ENCODE data around the gene ZFP28. TPM values are rescaled to one million over a fixed set of nuclear protein-coding genes. Genes with fewer than 3 reads are reported as not detected.

Gene ZFP28
- total RNA-seq, 1 donor from 2014 or later, result 2.3 TPM

DNA sequence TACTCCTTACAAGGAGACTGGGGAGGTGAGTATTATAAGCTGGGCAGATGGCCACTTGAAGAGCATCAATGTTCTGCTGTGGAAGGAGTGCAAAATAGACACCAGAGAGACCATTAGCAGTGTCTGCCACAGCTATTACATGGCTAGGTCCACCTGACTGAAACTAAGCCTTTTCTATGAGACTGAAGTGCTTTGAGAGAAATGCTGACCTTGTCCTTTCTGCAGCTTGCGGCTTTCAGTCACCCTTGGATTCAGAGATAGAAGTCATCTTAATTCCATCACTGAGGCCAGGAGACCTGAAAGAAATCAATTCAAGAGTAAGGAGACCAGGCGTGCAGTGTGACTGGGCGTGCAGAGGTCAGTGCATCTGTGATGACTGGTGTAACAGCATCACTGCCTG, 1.3 kb upstream of the ZFP28 start:
- Histone ChIP-seq H2AFZ (ENCODE audit: low read depth, low read length) (no peak overlapping the region), H3K4me1 (ENCODE audit: insufficient read depth, low read length) (peaks cover 7% of the 10 kb centered on the region), H3K27ac (ENCODE audit: low read depth, low read length) (no peak overlapping the region), H3K9me3 (ENCODE audit: insufficient read depth, low read depth, low read length) (peaks cover 44% of the 10 kb centered on the region), H3K4me2 (ENCODE audit: low read length) (peak overlapping the region; percentile 90), H3K9ac (ENCODE audit: low read length) (no peak overlapping the region), H3K36me3 (ENCODE audit: insufficient read depth, low read length) (peaks cover 3% of the 10 kb centered on the region), H3K4me3 (ENCODE audit: insufficient read depth, low read depth, low read length) (no peak overlapping the region), H3K79me2 (ENCODE audit: insufficient read depth, low read length) (peaks cover 6% of the 10 kb centered on the region), H4K20me1 (ENCODE audit: insufficient read depth, low read length) (no peaks in the 10 kb centered on the region), H3K27me3 (ENCODE audit: insufficient read depth, low read length) (no peaks in the 10 kb centered on the region)
- H3K4me1 Mint-ChIP-seq (ENCODE audit: low read depth, unreplicated experiment), result no peaks in the 10 kb centered on the region
- no peak for DNase-seq (ENCODE audit: low read depth)
- H3K27me3 Mint-ChIP-seq (ENCODE audit: low read depth, unreplicated experiment), result no peaks in the 10 kb centered on the region
- peak overlapping the region; percentile 76 for H3K4me3 Mint-ChIP-seq (ENCODE audit: unreplicated experiment)
- no peak for FAIRE-seq
- H3K36me3 Mint-ChIP-seq (ENCODE audit: low read depth, unreplicated experiment), result peaks cover 16% of the 10 kb centered on the region
- H3K9me3 Mint-ChIP-seq (ENCODE audit: unreplicated experiment), result peaks cover 43% of the 10 kb centered on the region
- no peak overlapping the region for H3K27ac Mint-ChIP-seq (ENCODE audit: unreplicated experiment)
- no peak for TF ChIP-seq EZH2 (IDR thresholded peaks at IDR 0.05; ENCODE audit: insufficient read depth, low read length)
- TF ChIP-seq, protein P1, sequence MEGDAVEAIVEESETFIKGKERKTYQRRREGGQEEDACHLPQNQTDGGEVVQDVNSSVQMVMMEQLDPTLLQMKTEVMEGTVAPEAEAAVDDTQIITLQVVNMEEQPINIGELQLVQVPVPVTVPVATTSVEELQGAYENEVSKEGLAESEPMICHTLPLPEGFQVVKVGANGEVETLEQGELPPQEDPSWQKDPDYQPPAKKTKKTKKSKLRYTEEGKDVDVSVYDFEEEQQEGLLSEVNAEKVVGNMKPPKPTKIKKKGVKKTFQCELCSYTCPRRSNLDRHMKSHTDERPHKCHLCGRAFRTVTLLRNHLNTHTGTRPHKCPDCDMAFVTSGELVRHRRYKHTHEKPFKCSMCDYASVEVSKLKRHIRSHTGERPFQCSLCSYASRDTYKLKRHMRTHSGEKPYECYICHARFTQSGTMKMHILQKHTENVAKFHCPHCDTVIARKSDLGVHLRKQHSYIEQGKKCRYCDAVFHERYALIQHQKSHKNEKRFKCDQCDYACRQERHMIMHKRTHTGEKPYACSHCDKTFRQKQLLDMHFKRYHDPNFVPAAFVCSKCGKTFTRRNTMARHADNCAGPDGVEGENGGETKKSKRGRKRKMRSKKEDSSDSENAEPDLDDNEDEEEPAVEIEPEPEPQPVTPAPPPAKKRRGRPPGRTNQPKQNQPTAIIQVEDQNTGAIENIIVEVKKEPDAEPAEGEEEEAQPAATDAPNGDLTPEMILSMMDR (IDR thresholded peaks at IDR 0.05; ENCODE audit: insufficient read depth, low read depth, low read length), result no peak

DNA sequence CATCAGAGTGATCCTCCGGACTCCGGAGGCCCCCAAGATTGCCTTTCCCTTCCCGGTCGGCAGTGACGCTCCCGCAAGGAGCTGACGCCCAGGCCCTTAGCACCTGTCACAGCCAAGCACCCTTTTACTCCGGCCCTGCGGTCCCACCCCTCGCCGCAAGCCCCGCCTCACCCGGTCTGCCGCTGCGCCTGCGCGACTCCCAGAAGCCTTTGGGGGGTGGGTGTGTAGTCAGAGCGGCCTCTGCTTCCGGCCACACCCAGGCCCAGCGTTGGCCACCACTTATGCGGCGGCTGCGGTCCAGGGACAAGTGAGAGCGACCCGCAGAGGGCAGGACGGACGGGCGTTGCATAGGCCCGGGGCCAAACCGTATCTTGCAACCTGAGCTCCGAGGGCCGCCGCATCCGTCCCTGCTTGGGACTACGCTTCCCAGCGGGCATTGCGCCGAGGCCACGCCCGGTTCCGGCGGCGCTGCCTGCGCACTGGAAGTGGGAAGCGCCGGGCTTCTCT, 441 bp upstream of the ZFP28 start:
- no peak for FAIRE-seq
- H3K27ac Mint-ChIP-seq (ENCODE audit: unreplicated experiment), result no peak overlapping the region

DNA sequence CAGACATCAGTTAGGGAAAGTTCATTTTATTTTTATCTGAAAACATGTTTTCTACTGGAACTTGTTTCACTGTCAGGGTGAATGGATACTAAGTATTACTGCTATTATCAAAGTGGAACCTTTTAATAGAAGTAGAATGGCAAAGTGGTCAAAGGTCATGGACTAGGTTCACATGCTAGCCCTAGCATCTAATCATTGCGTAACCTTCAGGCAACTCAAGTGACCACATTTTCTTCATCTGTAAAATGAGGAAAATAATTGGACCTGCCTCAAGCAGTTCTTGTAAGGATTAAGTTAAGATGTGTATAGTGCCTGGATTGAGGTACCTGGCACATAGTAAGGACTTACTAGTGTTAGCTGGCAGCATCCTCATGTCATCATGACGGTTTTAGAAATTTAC, 5.0 kb downstream of the ZFP28 start:
- FAIRE-seq (no peak), DNase-seq (ENCODE audit: low read depth) (no peak)
- no peak overlapping the region for H3K4me2 ChIP-seq (ENCODE audit: low read length)
- no peaks in the 10 kb centered on the region for H3K27me3 ChIP-seq (ENCODE audit: insufficient read depth, low read length)
- no peak overlapping the region for H3K9ac ChIP-seq (ENCODE audit: low read length)
- H3K9me3 Mint-ChIP-seq (ENCODE audit: unreplicated experiment), result peaks cover 52% of the 10 kb centered on the region
- H2AFZ ChIP-seq (ENCODE audit: low read depth, low read length), result no peak overlapping the region
- H3K27me3 Mint-ChIP-seq (ENCODE audit: low read depth, unreplicated experiment), result no peaks in the 10 kb centered on the region
- H3K4me3 ChIP-seq (ENCODE audit: insufficient read depth, low read depth, low read length), result no peak overlapping the region
- no peaks in the 10 kb centered on the region for H4K20me1 ChIP-seq (ENCODE audit: insufficient read depth, low read length)
- peaks cover 6% of the 10 kb centered on the region for H3K79me2 ChIP-seq (ENCODE audit: insufficient read depth, low read length)
- no peaks in the 10 kb centered on the region for H3K4me1 Mint-ChIP-seq (ENCODE audit: low read depth, unreplicated experiment)
- H3K27ac ChIP-seq (ENCODE audit: low read depth, low read length), result no peak overlapping the region
- no peak overlapping the region for H3K27ac Mint-ChIP-seq (ENCODE audit: unreplicated experiment)
- no peak for TF ChIP-seq EZH2 (IDR thresholded peaks at IDR 0.05; ENCODE audit: insufficient read depth, low read length)
- TF ChIP-seq, protein P1 (IDR thresholded peaks at IDR 0.05; ENCODE audit: insufficient read depth, low read depth, low read length), result no peak
- H3K36me3 Mint-ChIP-seq (ENCODE audit: low read depth, unreplicated experiment), result peaks cover 32% of the 10 kb centered on the region
- H3K4me3 Mint-ChIP-seq (ENCODE audit: unreplicated experiment), result no peak overlapping the region
- H3K4me1 ChIP-seq (ENCODE audit: insufficient read depth, low read length), result peaks cover 7% of the 10 kb centered on the region
- H3K36me3 ChIP-seq (ENCODE audit: insufficient read depth, low read length), result peaks cover 18% of the 10 kb centered on the region
- H3K9me3 ChIP-seq (ENCODE audit: insufficient read depth, low read depth, low read length), result peaks cover 19% of the 10 kb centered on the region

More for the DNA sequence above, 441 bp upstream of the ZFP28 start:
- no peak for TF ChIP-seq EZH2 (IDR thresholded peaks at IDR 0.05; ENCODE audit: insufficient read depth, low read length)
- TF ChIP-seq, protein P1 (IDR thresholded peaks at IDR 0.05; ENCODE audit: insufficient read depth, low read depth, low read length), result no peak
- H3K9me3 Mint-ChIP-seq (ENCODE audit: unreplicated experiment), result peaks cover 42% of the 10 kb centered on the region
- no peaks in the 10 kb centered on the region for H3K4me1 Mint-ChIP-seq (ENCODE audit: low read depth, unreplicated experiment)
- H3K27me3 Mint-ChIP-seq (ENCODE audit: low read depth, unreplicated experiment), result no peaks in the 10 kb centered on the region
- H3K9ac ChIP-seq (ENCODE audit: low read length), result peak overlapping the region; percentile 77
- H3K4me3 Mint-ChIP-seq (ENCODE audit: unreplicated experiment), result peak overlapping the region; percentile 76
- no peaks in the 10 kb centered on the region for H4K20me1 ChIP-seq (ENCODE audit: insufficient read depth, low read length)
- H3K4me3 ChIP-seq (ENCODE audit: insufficient read depth, low read depth, low read length), result peak overlapping the region; percentile 84
- H2AFZ ChIP-seq (ENCODE audit: low read depth, low read length), result peak overlapping the region; percentile 99
- peaks cover 6% of the 10 kb centered on the region for H3K79me2 ChIP-seq (ENCODE audit: insufficient read depth, low read length)
- peaks cover 43% of the 10 kb centered on the region for H3K9me3 ChIP-seq (ENCODE audit: insufficient read depth, low read depth, low read length)
- no peaks in the 10 kb centered on the region for H3K27me3 ChIP-seq (ENCODE audit: insufficient read depth, low read length)
- peaks cover 6% of the 10 kb centered on the region for H3K36me3 ChIP-seq (ENCODE audit: insufficient read depth, low read length)
- H3K36me3 Mint-ChIP-seq (ENCODE audit: low read depth, unreplicated experiment), result peaks cover 20% of the 10 kb centered on the region
- DNase-seq (ENCODE audit: low read depth), result peak; percentile 82
- peaks cover 7% of the 10 kb centered on the region for H3K4me1 ChIP-seq (ENCODE audit: insufficient read depth, low read length)
- H3K4me2 ChIP-seq (ENCODE audit: low read length), result peak overlapping the region; percentile 90
- peak overlapping the region; percentile 80 for H3K27ac ChIP-seq (ENCODE audit: low read depth, low read length)

Data from astrocyte (in vitro differentiated cells and primary cell).